Measurements from ENCODE around the gene LHX4.

The LHX4 gene

DNA sequence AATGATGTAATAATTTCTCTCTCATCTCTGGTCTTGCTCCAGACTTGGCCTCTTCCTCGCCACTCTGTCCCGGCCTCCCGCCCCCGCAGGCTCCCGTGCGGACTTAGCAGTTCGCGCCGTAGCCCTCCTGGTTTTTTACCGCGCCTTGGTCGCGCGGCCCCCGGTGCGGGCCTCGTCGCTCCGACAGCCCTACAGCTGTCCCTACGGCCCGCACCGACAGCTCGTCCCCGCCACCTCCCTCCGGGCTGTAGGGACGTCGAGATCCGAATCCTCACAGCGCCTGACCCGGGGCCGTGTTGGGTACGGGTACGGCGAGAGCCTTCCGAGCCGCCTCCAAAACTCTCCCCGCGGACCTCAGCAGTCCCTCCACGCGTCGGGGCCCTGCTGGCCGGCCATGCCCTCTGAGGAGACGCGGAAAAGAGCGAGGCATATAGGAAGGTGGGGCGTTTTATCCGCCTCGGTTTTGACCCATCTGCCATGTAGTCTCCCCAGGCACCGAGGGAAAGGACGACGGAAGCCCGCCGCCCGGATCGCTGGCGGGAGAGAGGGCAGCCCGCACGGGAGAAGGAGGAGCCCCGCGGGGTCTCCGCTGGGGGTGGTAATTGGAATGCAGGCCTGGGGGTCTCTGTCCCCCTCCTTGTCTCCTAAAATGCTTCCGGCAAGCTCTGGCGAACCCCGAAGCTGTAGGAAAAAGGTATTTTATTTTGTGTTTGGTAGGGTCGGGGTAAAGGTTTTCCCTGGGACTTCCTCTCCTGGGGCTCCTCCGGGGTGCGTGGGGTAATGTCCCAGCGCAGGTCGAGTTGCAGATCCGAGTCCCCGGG is 3.3 kb downstream of the LHX4 start:
- H3K4me1 ChIP-seq (ENCODE audit: control insufficient read depth, insufficient read depth, low read depth, low read length), result peaks cover 53% of the 10 kb centered on the region
- H2BK15ac ChIP-seq (ENCODE audit: low read depth, poor library complexity, severe bottlenecking), result peak overlapping the region; percentile 61
- H4K91ac ChIP-seq (ENCODE audit: low read length), result no peak overlapping the region
- H3K27ac ChIP-seq (ENCODE audit: low read length, poor library complexity, severe bottlenecking), result no peak overlapping the region
- no peak overlapping the region for H3K18ac ChIP-seq (ENCODE audit: low read depth in 1 of 2, low read length in 2 of 2)
- H3K9me3 ChIP-seq (ENCODE audit: control insufficient read depth, low read length), result no peaks in the 10 kb centered on the region
- no peak overlapping the region for H3K4me2 ChIP-seq (ENCODE audit: low read length, poor library complexity, severe bottlenecking)
- WGBS, result 3% methylated on average over 58 of the region's 71 CpGs
- no peak overlapping the region for H3K14ac ChIP-seq (ENCODE audit: low read length in 2 of 2)
- no peak overlapping the region for H2BK5ac ChIP-seq (ENCODE audit: low read depth, low read length, poor library complexity, severe bottlenecking)
- no peak overlapping the region for H2AFZ ChIP-seq (ENCODE audit: low read depth, low read length)
- H3K23ac ChIP-seq (ENCODE audit: low read length in 2 of 2), result peak overlapping the region in 1 of 2 experiments; percentile 68
- H3K36me3 ChIP-seq (ENCODE audit: control insufficient read depth in 1 of 2, insufficient read depth in 2 of 2, low read depth in 1 of 2, low read length in 2 of 2), result no peaks in the 10 kb centered on the region
- no peaks in the 10 kb centered on the region for H3K79me1 ChIP-seq (replicated peaks; ENCODE audit: low read length, poor library complexity, severe bottlenecking)
- peaks cover 73 to 93% of the 10 kb centered on the region in 2 experiments for H3K27me3 ChIP-seq (ENCODE audit: control insufficient read depth in 1 of 2, insufficient read depth in 1 of 2, low read length in 2 of 2)
- no peak overlapping the region for H3K4ac ChIP-seq (ENCODE audit: low read depth in 1 of 2, low read length in 2 of 2)
- no peak overlapping the region for H3K9ac ChIP-seq (ENCODE audit: low read length)
- no peak overlapping the region for H2BK12ac ChIP-seq (ENCODE audit: low read length in 2 of 2)
- DNase-seq, result no peak
- H4K8ac ChIP-seq (ENCODE audit: low read length), result no peak overlapping the region
- H2AK5ac ChIP-seq (ENCODE audit: low read length, severe bottlenecking), result no peak overlapping the region
- H3K4me3 ChIP-seq (ENCODE audit: insufficient read depth in 1 of 2, low read depth in 1 of 2, low read length in 2 of 2), result no peak overlapping the region
- no peak overlapping the region for H2BK120ac ChIP-seq (ENCODE audit: low read depth, low read length)

DNA sequence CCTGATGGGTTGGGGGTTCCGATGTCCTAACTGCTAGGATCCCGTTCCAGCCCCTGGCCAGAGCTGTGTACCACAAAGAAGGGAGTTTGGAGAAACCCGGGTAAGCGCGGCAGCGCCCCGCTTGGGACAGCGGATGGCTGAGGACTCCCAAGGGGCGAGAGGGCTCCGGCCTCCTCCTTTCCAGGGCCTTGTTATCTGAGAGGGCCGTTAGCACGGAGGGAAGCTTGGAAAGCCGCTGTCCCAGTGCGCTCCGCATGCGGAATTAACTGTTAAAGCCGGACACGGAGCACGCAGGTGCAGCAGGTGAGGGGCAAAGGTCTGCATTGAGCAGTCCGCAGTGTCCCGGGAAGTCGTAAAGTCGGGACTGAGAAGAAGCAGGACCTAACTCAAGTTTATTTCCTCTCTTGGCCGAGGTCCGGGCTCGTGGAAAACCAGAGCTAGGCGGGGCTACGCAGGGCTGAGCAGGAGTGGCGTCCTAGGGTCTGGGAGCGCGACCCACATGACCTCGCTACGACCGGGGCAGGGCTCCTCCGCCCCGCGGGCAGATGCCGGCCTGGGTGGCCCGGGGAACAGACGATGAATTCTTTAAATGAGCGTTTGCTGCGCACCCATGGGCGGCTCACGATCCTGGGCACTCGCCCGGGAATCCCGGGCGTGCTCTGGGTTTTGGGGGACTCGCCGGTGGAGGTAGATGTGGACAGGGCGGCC is 4.5 kb downstream of the LHX4 start:
- Histone ChIP-seq H2BK12ac (ENCODE audit: low read length in 2 of 2) (no peak overlapping the region), H2AK5ac (ENCODE audit: low read length, severe bottlenecking) (no peak overlapping the region), H3K27ac (ENCODE audit: low read length, poor library complexity, severe bottlenecking) (no peak overlapping the region), H3K4me2 (ENCODE audit: low read length, poor library complexity, severe bottlenecking) (peak overlapping the region; percentile 42), H3K23ac (ENCODE audit: low read length in 2 of 2) (peak overlapping the region in 1 of 2 experiments; percentile 48), H3K14ac (ENCODE audit: low read length in 2 of 2) (no peak overlapping the region), H2AFZ (ENCODE audit: low read depth, low read length) (no peak overlapping the region), H2BK120ac (ENCODE audit: low read depth, low read length) (no peak overlapping the region), H3K4me1 (ENCODE audit: control insufficient read depth, insufficient read depth, low read depth, low read length) (peaks cover 43% of the 10 kb centered on the region), H4K91ac (ENCODE audit: low read length) (no peak overlapping the region), H3K9me3 (ENCODE audit: control insufficient read depth, low read length) (no peaks in the 10 kb centered on the region), H2BK15ac (ENCODE audit: low read depth, poor library complexity, severe bottlenecking) (no peak overlapping the region), H2BK5ac (ENCODE audit: low read depth, low read length, poor library complexity, severe bottlenecking) (no peak overlapping the region), H3K9ac (ENCODE audit: low read length) (no peak overlapping the region), H3K79me1 (replicated peaks; ENCODE audit: low read length, poor library complexity, severe bottlenecking) (no peaks in the 10 kb centered on the region), H3K4me3 (ENCODE audit: insufficient read depth in 1 of 2, low read depth in 1 of 2, low read length in 2 of 2) (no peak overlapping the region), H3K4ac (ENCODE audit: low read depth in 1 of 2, low read length in 2 of 2) (no peak overlapping the region), H3K36me3 (ENCODE audit: control insufficient read depth in 1 of 2, insufficient read depth in 2 of 2, low read depth in 1 of 2, low read length in 2 of 2) (no peaks in the 10 kb centered on the region), H3K27me3 (ENCODE audit: control insufficient read depth in 1 of 2, insufficient read depth in 1 of 2, low read length in 2 of 2) (peaks cover 74 to 93% of the 10 kb centered on the region in 2 experiments), H4K8ac (ENCODE audit: low read length) (no peak overlapping the region), H3K18ac (ENCODE audit: low read depth in 1 of 2, low read length in 2 of 2) (no peak overlapping the region)
- WGBS, result 1% methylated on average over 51 of the region's 51 CpGs
- DNase-seq, result no peak

DNA sequence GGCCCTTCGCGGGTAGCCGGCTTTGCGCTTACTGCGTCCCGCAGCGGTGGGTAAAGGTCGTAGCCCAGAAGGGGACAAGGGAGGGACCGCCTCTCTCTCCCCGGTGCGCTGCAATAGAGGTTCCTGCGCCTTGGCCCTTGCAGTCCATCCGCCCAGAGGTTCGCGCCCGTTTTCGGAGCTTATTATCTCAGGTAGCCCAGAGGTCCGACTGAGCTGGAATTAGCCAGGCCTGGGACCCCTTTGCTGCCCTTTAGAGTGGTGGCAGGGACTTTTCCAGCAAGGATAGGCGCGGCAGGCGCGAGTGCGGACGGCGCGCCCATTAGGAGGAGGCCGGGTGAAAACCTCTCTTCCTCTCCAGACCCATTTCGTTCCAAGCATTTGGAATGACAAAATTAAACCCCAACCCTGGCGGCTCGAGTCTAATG is 5.0 kb downstream of the LHX4 start:
- Histone ChIP-seq H3K9me3 (ENCODE audit: control insufficient read depth, low read length) (no peaks in the 10 kb centered on the region), H3K4me2 (ENCODE audit: low read length, poor library complexity, severe bottlenecking) (no peak overlapping the region), H3K18ac (ENCODE audit: low read depth in 1 of 2, low read length in 2 of 2) (no peak overlapping the region), H2AK5ac (ENCODE audit: low read length, severe bottlenecking) (no peak overlapping the region), H3K9ac (ENCODE audit: low read length) (no peak overlapping the region), H2BK120ac (ENCODE audit: low read depth, low read length) (no peak overlapping the region), H3K27me3 (ENCODE audit: control insufficient read depth in 1 of 2, insufficient read depth in 1 of 2, low read length in 2 of 2) (peaks cover 80 to 97% of the 10 kb centered on the region in 2 experiments), H2BK15ac (ENCODE audit: low read depth, poor library complexity, severe bottlenecking) (no peak overlapping the region), H3K14ac (ENCODE audit: low read length in 2 of 2) (no peak overlapping the region), H4K8ac (ENCODE audit: low read length) (no peak overlapping the region), H3K27ac (ENCODE audit: low read length, poor library complexity, severe bottlenecking) (no peak overlapping the region), H2AFZ (ENCODE audit: low read depth, low read length) (no peak overlapping the region), H3K79me1 (replicated peaks; ENCODE audit: low read length, poor library complexity, severe bottlenecking) (no peaks in the 10 kb centered on the region), H3K4me3 (ENCODE audit: insufficient read depth in 1 of 2, low read depth in 1 of 2, low read length in 2 of 2) (no peak overlapping the region), H4K91ac (ENCODE audit: low read length) (no peak overlapping the region), H3K4ac (ENCODE audit: low read depth in 1 of 2, low read length in 2 of 2) (no peak overlapping the region), H3K23ac (ENCODE audit: low read length in 2 of 2) (no peak overlapping the region), H3K36me3 (ENCODE audit: control insufficient read depth in 1 of 2, insufficient read depth in 2 of 2, low read depth in 1 of 2, low read length in 2 of 2) (no peaks in the 10 kb centered on the region), H2BK12ac (ENCODE audit: low read length in 2 of 2) (no peak overlapping the region), H3K4me1 (ENCODE audit: control insufficient read depth, insufficient read depth, low read depth, low read length) (peaks cover 40% of the 10 kb centered on the region), H2BK5ac (ENCODE audit: low read depth, low read length, poor library complexity, severe bottlenecking) (no peak overlapping the region)
- no peak for DNase-seq
- WGBS, result 0% methylated on average over 30 of the region's 30 CpGs

DNA sequence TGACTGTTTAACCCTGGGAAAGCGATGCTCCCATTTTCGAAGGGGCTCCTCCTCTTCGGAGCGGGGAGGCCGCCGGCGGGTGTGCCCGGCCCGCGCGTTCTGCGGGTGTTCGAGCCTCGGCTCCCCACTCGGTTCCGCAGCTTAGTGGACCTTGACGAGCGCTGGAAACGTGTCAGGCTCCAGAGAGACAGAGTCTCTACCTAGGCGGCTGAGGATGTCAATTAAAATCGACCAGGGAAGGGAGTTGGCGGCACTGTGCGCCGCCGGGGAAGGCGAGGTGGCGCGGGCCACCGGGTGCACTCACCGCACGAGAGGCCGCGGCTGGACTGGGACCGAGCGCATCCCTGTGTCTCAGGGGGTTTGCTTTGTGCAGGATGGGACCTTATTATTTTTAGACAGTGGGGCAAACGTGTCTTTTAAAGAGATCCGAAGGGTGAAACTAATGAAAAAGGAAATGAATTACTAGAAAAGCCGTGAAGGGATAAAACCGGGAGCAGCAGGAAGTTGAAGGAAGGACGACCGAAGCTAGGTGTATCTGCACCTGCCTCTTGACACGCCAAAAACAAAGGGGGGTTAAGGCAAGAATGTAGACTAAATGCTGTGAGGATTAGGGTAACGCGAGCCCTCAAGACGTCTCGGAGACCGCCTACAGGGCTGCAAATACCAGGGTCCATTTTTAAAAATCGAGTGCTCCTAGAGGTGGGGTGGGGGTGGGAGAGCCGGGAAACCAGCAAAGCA is 5.6 kb downstream of the LHX4 start:
- no peak overlapping the region for H3K4me3 ChIP-seq (ENCODE audit: insufficient read depth in 1 of 2, low read depth in 1 of 2, low read length in 2 of 2)

More for the DNA sequence above, 5.6 kb downstream of the LHX4 start:
- Histone ChIP-seq H3K4me1 (ENCODE audit: control insufficient read depth, insufficient read depth, low read depth, low read length) (peaks cover 34% of the 10 kb centered on the region), H3K27ac (ENCODE audit: low read length, poor library complexity, severe bottlenecking) (no peak overlapping the region), H3K4ac (ENCODE audit: low read depth in 1 of 2, low read length in 2 of 2) (no peak overlapping the region), H3K23ac (ENCODE audit: low read length in 2 of 2) (no peak overlapping the region), H3K79me1 (replicated peaks; ENCODE audit: low read length, poor library complexity, severe bottlenecking) (no peaks in the 10 kb centered on the region), H3K9me3 (ENCODE audit: control insufficient read depth, low read length) (no peaks in the 10 kb centered on the region), H2AFZ (ENCODE audit: low read depth, low read length) (no peak overlapping the region), H2BK120ac (ENCODE audit: low read depth, low read length) (no peak overlapping the region), H4K91ac (ENCODE audit: low read length) (no peak overlapping the region), H3K4me2 (ENCODE audit: low read length, poor library complexity, severe bottlenecking) (peak overlapping the region; percentile 36), H3K9ac (ENCODE audit: low read length) (no peak overlapping the region), H2BK5ac (ENCODE audit: low read depth, low read length, poor library complexity, severe bottlenecking) (no peak overlapping the region), H3K18ac (ENCODE audit: low read depth in 1 of 2, low read length in 2 of 2) (no peak overlapping the region), H3K14ac (ENCODE audit: low read length in 2 of 2) (no peak overlapping the region), H2AK5ac (ENCODE audit: low read length, severe bottlenecking) (no peak overlapping the region), H3K27me3 (ENCODE audit: control insufficient read depth in 1 of 2, insufficient read depth in 1 of 2, low read length in 2 of 2) (peaks cover 85 to 97% of the 10 kb centered on the region in 2 experiments), H3K36me3 (ENCODE audit: control insufficient read depth in 1 of 2, insufficient read depth in 2 of 2, low read depth in 1 of 2, low read length in 2 of 2) (no peaks in the 10 kb centered on the region), H2BK12ac (ENCODE audit: low read length in 2 of 2) (no peak overlapping the region), H2BK15ac (ENCODE audit: low read depth, poor library complexity, severe bottlenecking) (no peak overlapping the region), H4K8ac (ENCODE audit: low read length) (no peak overlapping the region)
- DNase-seq, result no peak
- WGBS, result 5% methylated on average over 49 of the region's 49 CpGs
